Skeletal muscle tissue (tissue), 5 donors: Measurements from ENCODE around the gene GCHFR. TPM values are rescaled to one million over a fixed set of nuclear protein-coding genes. Genes with fewer than 3 reads are reported as not detected.

Experiments
- H3K27ac ChIP-seq: one replicate; pipeline ENCODE4 v1.7.0; 2013; ENCODE audit warnings: mild to moderate bottlenecking, low read depth, low read length, inconsistent platforms
- H3K27me3 ChIP-seq, 3 donors: one replicate each; pipeline ENCODE4 v1.7.0; 2013; ENCODE audit warnings: low read length in 3 of 3; ENCODE audit not compliant: control insufficient read depth in 3 of 3, insufficient read depth in 3 of 3
- H3K36me3 ChIP-seq, 3 donors: one replicate each; pipeline ENCODE4 v1.7.0; 2013; ENCODE audit warnings: low read length in 3 of 3; ENCODE audit not compliant: control insufficient read depth in 3 of 3, insufficient read depth in 3 of 3
- H3K4me1 ChIP-seq, 3 donors: one replicate each; pipeline ENCODE4 v1.7.0; 2013; ENCODE audit warnings: low read length in 3 of 3, mild to moderate bottlenecking in 3 of 3; ENCODE audit not compliant: control insufficient read depth in 3 of 3, insufficient read depth in 3 of 3
- H3K4me3 ChIP-seq, 3 donors: one replicate each; pipeline ENCODE4 v1.7.0; 2013; ENCODE audit warnings: low read length in 3 of 3
- H3K9ac ChIP-seq, 3 donors: one replicate each; pipeline ENCODE4 v1.7.0; 2013; ENCODE audit warnings: low read length in 3 of 3, mild to moderate bottlenecking in 3 of 3, moderate library complexity in 2 of 3, low read depth in 1 of 3
- H3K9me3 ChIP-seq, 3 donors: one replicate each; pipeline ENCODE4 v1.7.0; 2013; ENCODE audit warnings: low read length in 3 of 3; ENCODE audit not compliant: control insufficient read depth in 3 of 3
- small RNA-seq: library from RNA; depleted of rRNA; stranded (forward); fragments of <200 nt; gene quantifications from one replicate; pipeline ENCODE3, GENCODE V24; 2014
- total RNA-seq: library from RNA; depleted of rRNA; stranded (reverse); fragments of >200 nt; gene quantifications from one replicate; pipeline ENCODE4 v1.2.3, GENCODE V29; 2014
- donor health status: Osteomylitis.

GCHFR gene
- total RNA-seq, 1 donor from 2014 or later, result 1.6 TPM

DNA sequence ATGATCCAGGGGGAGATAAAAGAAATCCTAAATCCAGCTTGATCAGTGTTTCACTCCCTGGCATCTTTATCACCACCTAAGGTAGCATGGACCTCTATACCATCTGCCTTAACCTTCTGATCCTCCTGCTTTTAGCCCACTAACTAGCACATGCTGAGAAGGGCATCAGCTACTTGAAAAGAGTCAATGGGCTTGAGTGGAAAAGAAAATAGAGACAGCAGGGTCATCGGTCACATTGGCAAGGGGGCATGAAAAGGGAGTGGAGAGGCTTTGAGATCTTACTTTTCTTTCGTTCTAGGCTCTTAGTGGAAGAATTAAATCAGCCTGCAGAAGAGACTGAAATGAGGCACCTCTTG lies 42.8 kb downstream of the GCHFR start:
- H3K9me3 ChIP-seq, result no peaks in the 10 kb centered on the region
- peaks cover 12 to 18% (median 14%) of the 10 kb centered on the region in 3 donors for H3K36me3 ChIP-seq
- H3K9ac ChIP-seq, result peak overlapping the region; percentile 81 to 98 (median 98)
- H3K27ac ChIP-seq, result peak overlapping the region; percentile 93
- H3K4me3 ChIP-seq, result peak overlapping the region; percentile 93 to 100 (median 98)
- peaks cover 20 to 39% (median 32%) of the 10 kb centered on the region in 3 donors for H3K4me1 ChIP-seq
- H3K27me3 ChIP-seq, result no peaks in the 10 kb centered on the region

DNA sequence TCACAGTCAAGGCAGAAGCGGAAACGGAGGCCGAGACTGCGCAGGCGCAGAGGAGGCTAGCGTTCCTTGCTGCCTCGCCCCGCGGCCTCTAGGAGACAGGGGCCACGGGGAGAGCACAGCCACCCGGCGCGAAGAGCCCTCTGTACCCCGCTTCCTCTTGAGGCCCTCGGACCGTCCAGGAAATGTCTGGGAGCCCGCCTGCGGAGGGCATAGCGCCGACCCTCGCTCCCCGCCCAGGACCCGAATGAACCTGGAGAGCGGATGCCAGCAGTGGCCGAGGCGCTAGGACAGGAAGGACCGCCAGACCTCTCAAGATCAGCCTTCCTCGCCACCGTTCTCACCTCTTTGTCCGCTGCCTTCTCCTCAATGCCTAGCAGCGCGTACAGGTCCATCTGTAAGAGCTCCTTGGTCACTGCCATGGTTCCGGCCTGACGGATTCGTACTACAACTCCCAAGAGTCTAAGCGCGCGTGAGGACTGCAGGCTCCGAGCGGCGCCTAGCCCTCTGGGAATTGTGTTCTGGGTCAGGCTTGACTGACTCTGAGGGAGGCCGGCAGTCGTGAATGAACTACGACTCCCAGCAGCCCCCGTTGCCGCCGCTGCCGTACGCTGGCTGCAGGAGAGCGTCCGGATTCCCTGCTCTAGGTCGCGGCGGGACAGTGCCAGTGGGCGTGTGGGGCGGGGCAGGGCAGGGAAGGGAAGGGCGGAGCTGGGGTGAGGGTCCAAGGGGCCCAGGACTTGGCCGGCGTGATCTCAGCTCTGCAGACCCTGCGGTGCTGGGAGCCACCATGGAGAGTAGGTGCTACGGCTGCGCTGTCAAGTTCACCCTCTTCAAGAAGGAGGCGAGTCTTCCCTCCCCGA lies 43.4 kb downstream of the GCHFR start, which contains the start of the genes DNAJC17 and ZFYVE19:
Gene DNAJC17, minus strand, starts transcription at position 446 of the 860 bp plus-strand sequence. Its CDS starts 27 bp downstream, at position 419.
Gene ZFYVE19, plus strand, starts transcription at position 62 of the 860 bp plus-strand sequence. Its CDS starts 501 bp downstream, at position 563.
- no peaks in the 10 kb centered on the region for H3K27me3 ChIP-seq
- H3K4me3 ChIP-seq, result peak within 1 kb of the TSS; percentile 93 to 100 (median 98)
- H3K9me3 ChIP-seq, result no peaks in the 10 kb centered on the region
- peaks cover 12 to 21% (median 14%) of the 10 kb centered on the region in 3 donors for H3K36me3 ChIP-seq
- peak within 1 kb of the TSS; percentile 81 to 98 (median 98) for H3K9ac ChIP-seq
- peak within 1 kb of the TSS; percentile 93 for H3K27ac ChIP-seq
- H3K4me1 ChIP-seq, result peaks cover 20 to 33% (median 27%) of the 10 kb centered on the region in 3 donors

DNA sequence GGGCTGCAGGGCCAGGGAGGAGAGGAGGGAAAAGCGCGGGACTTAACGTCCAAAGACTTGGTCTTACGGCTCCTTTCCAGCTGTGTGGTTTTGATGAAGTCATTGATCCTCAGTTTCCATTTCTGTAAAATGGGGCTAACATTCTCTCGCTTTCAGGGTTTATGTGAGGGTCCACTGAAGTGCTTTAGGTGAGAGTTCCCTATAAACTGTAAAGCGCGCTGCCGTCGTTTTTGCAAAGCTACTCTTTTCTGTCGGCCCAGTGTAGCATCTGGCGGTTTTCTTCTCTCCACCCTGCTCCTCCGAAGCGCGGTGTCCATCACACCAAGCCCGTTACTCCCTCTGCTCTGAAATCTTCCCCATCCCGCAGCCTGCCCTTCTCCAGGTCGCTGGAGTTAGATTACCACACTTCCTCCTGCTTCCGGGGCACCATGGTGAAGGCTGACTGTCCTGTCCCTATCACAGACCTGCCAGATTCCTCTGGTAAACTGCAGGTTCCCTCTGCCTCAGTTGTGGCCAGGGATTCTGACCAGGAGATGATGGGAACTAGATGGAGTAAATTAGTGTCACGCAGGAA lies 44.1 kb downstream of the GCHFR start:
- Histone ChIP-seq H3K9ac (peak overlapping the region; percentile 66 to 79 (median 71)), H3K4me3 (peak overlapping the region; percentile 93 to 100 (median 98)), H3K9me3 (no peaks in the 10 kb centered on the region), H3K27me3 (no peaks in the 10 kb centered on the region), H3K4me1 (peaks cover 14 to 27% (median 20%) of the 10 kb centered on the region in 3 donors), H3K27ac (no peak overlapping the region), H3K36me3 (peaks cover 14 to 23% (median 17%) of the 10 kb centered on the region in 3 donors)

DNA sequence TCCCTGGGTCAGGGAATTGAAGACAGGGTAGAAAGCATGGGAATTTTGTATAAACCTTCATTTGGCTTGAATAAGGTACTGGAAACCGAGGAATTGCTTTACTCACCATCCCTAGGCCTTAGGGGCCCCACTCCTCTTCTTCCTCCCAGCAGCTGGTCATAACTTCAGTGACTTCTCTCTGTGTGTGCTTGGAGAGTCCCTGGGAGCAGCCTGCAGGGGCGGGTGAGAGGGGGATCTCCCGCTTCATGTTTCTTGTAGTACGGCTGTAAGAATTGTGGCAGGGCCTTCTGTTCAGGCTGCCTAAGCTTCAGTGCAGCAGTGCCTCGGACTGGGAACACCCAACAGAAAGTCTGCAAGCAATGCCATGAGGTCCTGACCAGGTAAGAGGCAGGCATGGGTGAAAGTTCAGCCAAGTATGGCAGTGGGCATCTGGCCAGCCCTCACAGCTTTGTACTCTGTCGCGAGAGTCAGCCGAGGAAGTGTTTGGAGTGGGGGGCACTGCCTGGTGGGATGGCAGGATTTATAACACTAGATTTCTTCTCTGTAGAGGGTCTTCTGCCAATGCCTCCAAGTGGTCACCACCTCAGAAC lies 45.1 kb downstream of the GCHFR start:
- H3K27ac ChIP-seq, result no peak overlapping the region
- peaks cover 11 to 21% (median 14%) of the 10 kb centered on the region in 3 donors for H3K4me1 ChIP-seq
- peaks cover 22 to 30% (median 27%) of the 10 kb centered on the region in 3 donors for H3K36me3 ChIP-seq
- H3K27me3 ChIP-seq, result no peaks in the 10 kb centered on the region
- H3K9me3 ChIP-seq, result no peaks in the 10 kb centered on the region
- H3K9ac ChIP-seq, result no peak overlapping the region
- H3K4me3 ChIP-seq, result no peak overlapping the region

DNA sequence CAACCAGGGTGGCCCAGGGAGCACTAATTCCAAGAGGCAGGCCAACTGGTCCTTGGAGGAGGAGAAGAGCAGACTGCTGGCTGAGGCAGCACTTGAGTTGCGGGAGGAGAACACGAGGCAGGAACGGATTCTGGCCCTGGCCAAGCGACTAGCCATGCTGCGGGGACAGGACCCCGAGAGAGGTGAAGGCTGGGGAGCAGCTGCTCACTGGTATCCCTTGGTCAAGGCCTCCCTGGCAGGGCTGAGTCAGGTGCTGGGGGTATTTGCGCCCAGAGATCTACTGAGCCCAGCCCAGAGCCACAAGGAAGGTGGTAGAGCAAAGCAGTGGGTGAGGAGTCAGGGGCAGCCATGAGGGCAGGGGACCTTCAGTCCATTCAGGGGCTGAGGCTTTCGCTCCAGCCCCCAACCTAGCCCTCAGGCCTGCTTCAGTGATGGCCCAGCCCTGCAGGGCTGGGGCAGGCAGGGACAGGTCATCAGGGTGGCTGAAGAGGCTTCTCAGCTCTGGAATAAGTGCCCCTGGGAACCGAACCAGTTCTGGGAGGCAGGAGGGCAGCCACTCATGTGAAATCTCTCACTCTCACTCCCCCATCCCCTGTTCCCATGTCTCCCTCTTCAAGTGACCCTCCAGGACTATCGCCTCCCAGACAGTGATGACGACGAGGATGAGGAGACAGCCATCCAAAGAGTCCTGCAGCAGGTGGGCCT lies 49.0 kb downstream of the GCHFR start:
- H3K27me3 ChIP-seq, result no peaks in the 10 kb centered on the region
- H3K36me3 ChIP-seq, result peaks cover 25 to 37% (median 35%) of the 10 kb centered on the region in 3 donors
- no peak overlapping the region for H3K27ac ChIP-seq
- H3K9ac ChIP-seq, result no peak overlapping the region
- H3K9me3 ChIP-seq, result no peaks in the 10 kb centered on the region
- H3K4me1 ChIP-seq, result peaks cover 2 to 8% (median 6%) of the 10 kb centered on the region in 3 donors
- no peak overlapping the region for H3K4me3 ChIP-seq

DNA sequence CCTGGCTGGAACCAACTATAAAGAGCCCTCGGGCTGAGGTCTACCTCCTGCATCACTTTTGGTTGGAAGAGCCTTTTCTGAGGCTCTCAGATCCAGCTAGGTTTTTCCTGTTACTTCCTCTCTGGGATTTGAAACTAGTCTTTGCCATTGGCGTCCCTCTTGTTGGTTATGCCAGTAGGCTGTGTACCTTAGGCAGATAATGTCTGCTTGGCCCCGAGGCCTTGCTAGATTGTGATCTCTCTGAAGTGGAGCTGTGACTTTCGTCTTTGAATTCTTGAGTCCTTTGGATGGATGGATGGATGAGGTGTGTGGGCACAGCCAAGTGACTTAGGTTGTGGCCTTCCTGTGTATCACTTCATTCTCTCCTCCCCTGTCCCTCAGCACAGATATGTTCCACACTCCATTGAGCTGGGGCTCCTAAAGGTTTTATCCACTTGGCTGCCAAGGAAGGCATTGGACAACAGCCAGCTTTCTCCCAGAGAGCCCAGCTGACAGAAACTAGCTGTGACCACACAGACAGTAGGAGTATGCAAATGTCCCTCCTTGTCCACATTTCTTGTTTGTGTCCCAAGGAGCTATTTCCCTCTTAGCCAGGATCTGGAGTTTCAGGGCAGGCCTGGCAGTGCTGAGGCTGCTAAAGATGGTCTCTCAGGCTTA lies 51.3 kb downstream of the GCHFR start:
- Histone ChIP-seq H3K27ac (no peak overlapping the region), H3K36me3 (peaks cover 21 to 32% (median 31%) of the 10 kb centered on the region in 3 donors), H3K9me3 (no peaks in the 10 kb centered on the region), H3K4me3 (no peak overlapping the region), H3K27me3 (no peaks in the 10 kb centered on the region), H3K9ac (no peak overlapping the region), H3K4me1 (no peaks in the 10 kb centered on the region)

Small RNA genes within 50 kb of the gene (small RNA-seq; reads per million reads assigned to genes)
- gene SUMO2P15, result not detected

Other genes starting within 250 kb of the GCHFR start
- gene CCDC32, start 199.0 kb upstream of the GCHFR start, total RNA-seq, result 11.0 TPM
- 10.4 TPM for gene RPUSD2, start 194.8 kb upstream of the GCHFR start, total RNA-seq
- gene KNL1, start 169.8 kb upstream of the GCHFR start, total RNA-seq, result 6.3 TPM
- gene RAD51, start 68.9 kb upstream of the GCHFR start, total RNA-seq, result 1.6 TPM
- gene RMDN3, start 8.8 kb upstream of the GCHFR start, total RNA-seq, result 14.6 TPM
- not detected for gene C15orf62, start 5.9 kb downstream of the GCHFR start, total RNA-seq
- gene ZFYVE19, start 43.0 kb downstream of the GCHFR start, total RNA-seq, result 19.8 TPM
- gene DNAJC17, start 43.4 kb downstream of the GCHFR start, total RNA-seq, result 10.4 TPM
- not detected for gene PPP1R14D, start 64.6 kb downstream of the GCHFR start, total RNA-seq
- under 0.01 TPM for gene SPINT1, start 80.0 kb downstream of the GCHFR start, total RNA-seq
- 1.0 TPM for gene RHOV, start 110.2 kb downstream of the GCHFR start, total RNA-seq
- gene VPS18, start 130.4 kb downstream of the GCHFR start, total RNA-seq, result 20.9 TPM
- 11.5 TPM for gene DLL4, start 165.3 kb downstream of the GCHFR start, total RNA-seq
- gene CHAC1, start 189.4 kb downstream of the GCHFR start, total RNA-seq, result 0.52 TPM